ENCODE results near the gene VIPR1. TPM values are rescaled to one million over a fixed set of nuclear protein-coding genes. Genes with fewer than 3 reads are reported as not detected.

Gene VIPR1
- total and polyA plus RNA-seq, 2 donors (not counting 1 experiment from before 2014, with no cell fraction given): 0.79 to 5.8 TPM

DNA sequence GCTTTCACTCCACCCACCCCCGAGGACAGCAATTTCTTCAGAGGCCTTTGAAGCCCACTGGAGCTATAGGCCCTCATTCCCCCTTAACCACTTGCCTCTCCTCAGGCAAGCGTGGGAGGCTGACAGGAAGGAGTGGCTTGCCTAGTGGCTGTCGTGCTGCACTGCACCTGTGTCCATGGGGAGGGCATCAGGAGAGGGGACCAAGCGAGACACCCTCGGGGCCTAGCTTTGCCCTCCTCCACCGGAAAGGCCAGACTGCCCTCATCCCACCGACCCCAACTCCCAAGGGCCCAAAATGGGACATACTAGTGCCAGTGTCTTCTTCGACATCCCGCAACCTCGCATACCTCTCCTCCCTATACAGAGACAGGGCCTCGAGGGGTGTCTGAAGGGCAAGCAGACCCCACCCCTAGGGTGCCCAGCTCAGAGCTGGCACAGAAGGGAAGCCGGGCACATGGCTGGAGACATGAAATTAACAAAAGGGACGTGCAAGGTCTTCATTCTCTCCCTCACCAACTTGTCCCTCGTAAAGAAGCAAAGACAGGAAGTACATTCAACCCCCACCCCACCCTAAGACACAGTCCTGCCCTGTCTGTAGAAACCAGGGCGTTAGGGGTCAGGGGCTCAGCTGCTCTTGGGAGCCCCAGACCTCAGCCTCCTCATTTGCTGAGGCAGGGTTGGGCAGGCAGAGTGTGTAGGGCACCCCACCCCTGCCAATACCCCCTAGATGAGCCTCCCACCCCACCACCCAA is 24.3 kb downstream of the VIPR1 start:
- CTCF ChIA-PET: interaction anchor here (0.9 to 1.7 kb wide), 2 partner anchors 10 to 20 kb away, joined by 3 to 4 read pairs; no protein-coding TSS in a partner anchor
- TF ChIP-seq EZH2 (IDR thresholded peaks at IDR 0.05; ENCODE audit: borderline replicate concordance, insufficient read depth, low read depth, low read length, poor library complexity, severe bottlenecking) (no peak), CTCF (IDR thresholded peaks at IDR 0.05) (no peak)
- no peak overlapping the region for H3K9ac ChIP-seq (ENCODE audit: low read length)
- intact Hi-C loops (cut with micrococcal nuclease): no loop called here
- Mint-ChIP-seq H3K4me3 (no peak overlapping the region), H3K27ac (no peak overlapping the region), H3K27me3 (no peaks in the 10 kb centered on the region), H3K4me1 (peaks cover 14% of the 10 kb centered on the region), H3K9me3 (ENCODE audit: insufficient read depth) (no peaks in the 10 kb centered on the region)
- no peak overlapping the region for H3K4me2 ChIP-seq (replicated peaks; ENCODE audit: low read depth, low read length, poor library complexity, severe bottlenecking)
- H3K4me1 ChIP-seq (ENCODE audit: control insufficient read depth in 2 of 2, insufficient read depth in 2 of 2, low read length in 2 of 2): peaks cover 9 to 15% of the 10 kb centered on the region in 2 donors
- DNase-seq (no peak), ATAC-seq (ENCODE audit: low read depth) (no peak)
- H3K9me3 ChIP-seq (ENCODE audit: control extremely low read depth in 1 of 3, control insufficient read depth in 2 of 3, insufficient read depth in 1 of 3, low read length in 2 of 3): no peaks in the 10 kb centered on the region
- no peak overlapping the region for H3K27ac ChIP-seq (ENCODE audit: low read length in 2 of 2)
- POLR2A ChIA-PET: interaction anchor here (0.6 kb wide), 1 partner anchor 58 kb away, joined by 3 read pairs; no protein-coding TSS in a partner anchor
- 64% methylated on average over 11 of the region's 15 CpGs for WGBS (ENCODE audit: insufficient coverage)
- peaks cover 0 to 4% (median 0%) of the 10 kb centered on the region in 4 experiments for H3K27me3 ChIP-seq (replicated peaks in 1 of 4; ENCODE audit: control extremely low read depth in 1 of 4, control insufficient read depth in 3 of 4, insufficient read depth in 4 of 4, low read length in 3 of 4)
- no peak overlapping the region for H2AFZ ChIP-seq (ENCODE audit: insufficient read depth, low read depth, low read length, poor library complexity, severe bottlenecking)
- H3K4me3 ChIP-seq (ENCODE audit: control extremely low read depth in 1 of 5, extremely low read depth in 1 of 5, insufficient read depth in 1 of 5, low read depth in 2 of 5, low read length in 4 of 5): no peak overlapping the region
- H4K20me1 ChIP-seq (ENCODE audit: control insufficient read depth, insufficient read depth, low read length, poor library complexity, severe bottlenecking): no peaks in the 10 kb centered on the region
- H3K36me3 ChIP-seq (replicated peaks in 1 of 2; ENCODE audit: control extremely low read depth in 1 of 2, control insufficient read depth in 1 of 2, extremely low read depth in 1 of 2, insufficient read depth in 2 of 2, low read length in 1 of 2): no peaks in the 10 kb centered on the region
- H3K79me2 ChIP-seq (ENCODE audit: control insufficient read depth, insufficient read depth, low read length): no peaks in the 10 kb centered on the region

DNA sequence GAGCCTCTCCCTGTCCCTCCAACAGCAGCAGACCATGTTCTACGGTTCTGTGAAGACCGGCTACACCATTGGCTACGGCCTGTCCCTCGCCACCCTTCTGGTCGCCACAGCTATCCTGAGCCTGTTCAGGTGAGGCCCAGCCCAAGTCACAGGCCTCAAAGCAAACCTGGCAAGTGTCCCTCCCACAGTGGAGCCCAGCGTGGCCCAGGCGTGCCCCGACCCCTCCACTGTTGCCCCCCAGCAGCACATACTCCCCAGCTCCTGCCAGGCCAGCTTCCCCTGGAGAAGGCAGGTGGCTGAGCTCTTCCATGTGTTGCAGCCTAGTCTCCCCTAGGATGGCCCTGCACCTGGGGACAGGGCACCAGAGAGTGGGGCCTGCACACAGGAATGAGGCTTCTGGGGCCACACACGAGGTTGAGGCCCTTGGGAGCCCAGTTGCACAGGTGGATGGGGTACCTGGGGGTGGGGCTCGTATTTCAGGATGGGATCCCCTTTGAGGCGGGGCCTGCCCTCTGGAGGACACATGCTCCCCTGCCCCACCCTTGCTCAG is 25.0 kb downstream of the VIPR1 start:
- no peaks in the 10 kb centered on the region for H3K27me3 Mint-ChIP-seq
- CTCF ChIA-PET: interaction anchor here (0.9 kb wide), 1 partner anchor 10 kb away, joined by 3 read pairs; no protein-coding TSS in a partner anchor

More for the DNA sequence above, 25.0 kb downstream of the VIPR1 start:
- Histone ChIP-seq H2AFZ (ENCODE audit: insufficient read depth, low read depth, low read length, poor library complexity, severe bottlenecking) (no peak overlapping the region), H3K9me3 (ENCODE audit: control extremely low read depth in 1 of 3, control insufficient read depth in 2 of 3, insufficient read depth in 1 of 3, low read length in 2 of 3) (no peaks in the 10 kb centered on the region), H3K4me1 (ENCODE audit: control insufficient read depth in 2 of 2, insufficient read depth in 2 of 2, low read length in 2 of 2) (peaks cover 9 to 15% of the 10 kb centered on the region in 2 donors), H3K4me3 (ENCODE audit: control extremely low read depth in 1 of 5, extremely low read depth in 1 of 5, insufficient read depth in 1 of 5, low read depth in 2 of 5, low read length in 4 of 5) (no peak overlapping the region), H4K20me1 (ENCODE audit: control insufficient read depth, insufficient read depth, low read length, poor library complexity, severe bottlenecking) (no peaks in the 10 kb centered on the region), H3K4me2 (replicated peaks; ENCODE audit: low read depth, low read length, poor library complexity, severe bottlenecking) (no peak overlapping the region), H3K79me2 (ENCODE audit: control insufficient read depth, insufficient read depth, low read length) (no peaks in the 10 kb centered on the region), H3K9ac (ENCODE audit: low read length) (no peak overlapping the region), H3K27ac (ENCODE audit: low read length in 2 of 2) (no peak overlapping the region), H3K36me3 (replicated peaks in 1 of 2; ENCODE audit: control extremely low read depth in 1 of 2, control insufficient read depth in 1 of 2, extremely low read depth in 1 of 2, insufficient read depth in 2 of 2, low read length in 1 of 2) (no peaks in the 10 kb centered on the region), H3K27me3 (replicated peaks in 1 of 4; ENCODE audit: control extremely low read depth in 1 of 4, control insufficient read depth in 3 of 4, insufficient read depth in 4 of 4, low read length in 3 of 4) (peaks cover 0 to 4% (median 0%) of the 10 kb centered on the region in 4 experiments)
- POLR2A ChIA-PET: no interaction called here
- intact Hi-C loops (cut with micrococcal nuclease): no loop called here
- Mint-ChIP-seq H3K27ac (no peak overlapping the region), H3K4me1 (peaks cover 14% of the 10 kb centered on the region), H3K9me3 (ENCODE audit: insufficient read depth) (no peaks in the 10 kb centered on the region), H3K4me3 (no peak overlapping the region)
- WGBS (ENCODE audit: insufficient coverage): 81% methylated on average over 9 of the region's 11 CpGs
- ATAC-seq (ENCODE audit: low read depth): no peak
- no peak for TF ChIP-seq CTCF (IDR thresholded peaks at IDR 0.05)
- no peak for TF ChIP-seq EZH2 (IDR thresholded peaks at IDR 0.05; ENCODE audit: borderline replicate concordance, insufficient read depth, low read depth, low read length, poor library complexity, severe bottlenecking)
- DNase-seq: no peak
